HG02943 (cell line): ENCODE data around the gene PREX1.

ENCODE experiments used
- ATAC-seq: cut with Tn5 transposase; IDR thresholded peaks from one replicate; pipeline ENCODE4 v1.9.1; 2021; ENCODE audit warnings: mild to moderate bottlenecking, low read depth, moderate library complexity; ENCODE audit not compliant: unreplicated experiment

Gene PREX1

DNA sequence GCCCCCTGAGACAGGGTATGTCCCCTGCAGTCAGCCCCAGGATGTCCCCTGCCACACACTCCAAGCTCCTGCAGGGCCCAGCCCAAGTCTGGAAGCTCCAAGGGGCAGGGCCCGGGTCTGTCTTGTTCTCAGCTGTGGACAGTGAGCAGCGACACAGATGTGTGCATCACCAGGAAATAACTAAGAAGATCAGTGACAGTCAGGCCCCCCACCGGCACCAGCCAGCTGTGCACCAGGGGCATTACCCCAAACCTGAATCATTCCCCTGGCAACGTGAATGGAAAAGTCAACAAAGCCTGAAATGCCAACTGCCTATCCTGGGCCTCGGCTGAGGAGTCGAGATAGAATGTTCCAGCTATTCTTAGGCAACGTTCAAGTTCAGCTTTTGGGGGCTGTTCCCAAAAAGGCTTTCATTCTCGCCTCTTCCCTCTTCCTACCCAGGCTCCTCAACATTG lies 105.0 kb downstream of the PREX1 start:
- ATAC-seq: no peak

DNA sequence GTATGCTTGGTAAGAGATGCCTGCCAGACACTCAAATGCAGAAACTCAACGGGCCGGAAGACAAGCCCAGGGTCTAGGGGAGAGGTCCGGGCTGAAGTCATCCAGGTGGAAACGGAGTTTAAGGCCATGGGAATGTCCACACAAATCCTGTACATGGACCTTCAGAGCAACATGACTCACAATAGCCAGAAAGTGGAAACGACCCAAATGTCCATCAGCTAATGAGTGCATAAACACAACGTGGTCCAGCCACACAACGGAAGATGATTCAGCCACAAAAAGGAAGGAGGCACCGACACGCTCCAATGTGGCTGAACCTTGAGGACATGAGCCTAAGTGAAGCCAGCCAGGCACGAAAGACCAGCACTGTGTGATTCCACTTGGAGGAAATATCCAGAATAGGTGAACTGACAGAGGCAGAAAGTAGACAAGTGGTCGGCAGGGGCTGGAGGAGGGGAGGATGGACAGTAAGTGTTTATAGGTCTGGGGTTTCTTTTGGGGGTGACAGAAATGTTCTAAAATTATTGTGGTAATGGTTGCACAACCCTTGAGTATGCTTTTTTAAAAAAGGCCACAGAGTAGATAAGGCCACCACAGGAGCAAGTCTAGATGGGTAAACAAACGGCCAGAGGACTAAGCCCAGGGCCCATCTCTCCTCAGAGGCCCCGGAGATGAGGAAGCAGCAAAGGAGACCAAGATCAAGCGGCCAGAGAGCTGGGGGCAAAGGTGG lies 105.6 kb downstream of the PREX1 start:
- ATAC-seq: no peak

DNA sequence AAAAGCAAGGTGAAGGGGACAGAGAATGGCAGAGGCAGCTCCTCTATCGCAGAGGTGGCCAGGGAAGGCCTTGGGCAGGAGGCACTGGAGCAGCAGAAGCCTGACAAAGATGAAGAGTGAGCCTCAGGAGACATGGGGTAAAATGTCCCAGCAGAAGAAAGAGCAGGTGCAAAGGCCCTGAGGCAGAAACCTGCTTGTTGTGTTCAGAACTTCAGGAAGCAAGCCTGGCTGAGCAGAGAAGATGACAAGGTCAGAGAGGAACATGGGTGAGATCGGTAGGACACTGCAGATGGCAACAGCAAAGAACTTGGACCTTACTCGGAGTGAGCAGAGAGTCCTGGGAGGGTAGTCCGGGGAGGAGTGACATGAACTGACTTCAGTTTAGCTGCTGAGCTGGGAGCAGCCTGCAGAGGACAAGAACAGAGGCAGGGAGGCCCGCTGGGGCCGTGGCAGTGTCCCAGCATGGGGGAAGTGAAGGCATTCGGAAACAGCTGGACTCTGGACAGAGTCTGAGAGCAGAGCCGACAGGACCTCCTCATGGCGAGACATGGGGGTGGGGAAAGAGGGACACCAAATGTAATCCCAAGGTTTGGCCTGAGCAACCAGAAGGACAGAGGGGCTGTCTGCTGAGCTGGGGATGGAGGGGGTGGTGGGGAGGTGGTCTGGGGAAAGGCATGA lies 106.3 kb downstream of the PREX1 start:
- ATAC-seq: no peak

DNA sequence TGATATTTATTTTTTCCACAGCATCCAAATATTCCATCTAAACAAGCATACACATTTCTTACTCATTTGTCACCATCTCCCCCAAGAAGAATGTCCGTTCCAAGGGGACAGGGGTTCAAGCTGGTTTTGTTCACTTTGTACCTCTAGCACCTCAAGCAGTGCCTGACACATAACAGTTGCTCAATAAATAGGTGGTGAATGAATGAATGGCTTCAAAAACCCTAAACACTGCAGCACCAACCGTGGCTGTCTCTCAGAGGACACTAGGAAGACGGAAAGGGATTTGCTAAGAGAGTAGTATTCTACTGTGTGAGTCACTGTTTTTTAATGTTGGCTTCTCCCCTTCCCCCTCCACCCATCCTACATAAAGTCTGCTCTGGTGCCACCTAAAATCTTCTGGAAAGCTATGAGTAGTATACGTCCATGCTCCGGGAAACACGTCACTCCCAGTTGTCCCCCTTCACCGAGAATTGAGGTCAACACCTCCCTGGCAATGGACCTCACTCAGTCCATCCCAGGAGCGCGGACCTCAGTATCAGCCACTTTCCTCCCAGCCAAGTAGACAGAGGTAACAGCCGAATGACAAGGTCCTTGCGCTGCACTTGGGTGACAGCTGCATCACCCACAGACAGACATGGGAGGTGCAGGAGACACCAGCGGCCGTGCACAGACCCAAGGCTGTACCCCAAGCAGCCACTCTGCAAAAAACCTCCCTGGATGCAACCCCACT lies 107.4 kb downstream of the PREX1 start:
- no peak for ATAC-seq

DNA sequence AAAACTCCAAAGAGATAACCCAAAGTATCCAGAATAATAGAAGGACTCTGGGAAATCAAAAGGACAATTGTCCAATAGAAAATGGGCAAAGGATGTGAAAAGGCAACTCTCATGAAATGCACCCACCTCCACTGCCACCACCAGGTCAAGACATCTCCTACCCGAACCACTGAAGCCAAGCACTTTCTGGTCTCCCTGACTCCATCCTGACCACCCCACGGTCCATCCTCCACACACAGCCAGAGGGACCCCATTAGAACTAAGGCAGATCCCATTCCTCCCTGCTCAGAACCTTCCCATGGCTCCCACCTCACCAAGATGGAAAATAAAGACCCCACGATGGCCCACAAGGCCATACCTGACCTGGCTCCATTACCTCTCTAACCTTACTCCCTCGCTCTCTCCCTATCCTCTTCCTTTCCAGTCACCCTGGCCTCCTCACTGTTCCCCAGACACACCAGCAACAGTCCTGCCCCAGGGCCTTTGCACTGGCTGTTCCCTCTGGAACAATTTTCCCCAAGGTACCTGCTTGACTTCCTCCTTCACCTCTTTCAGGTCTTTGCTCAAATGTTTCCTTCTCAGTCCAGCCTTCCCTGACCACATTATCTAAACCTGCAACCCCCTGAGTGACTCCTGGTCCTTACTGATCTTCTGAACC lies 108.1 kb downstream of the PREX1 start:
- no peak for ATAC-seq

DNA sequence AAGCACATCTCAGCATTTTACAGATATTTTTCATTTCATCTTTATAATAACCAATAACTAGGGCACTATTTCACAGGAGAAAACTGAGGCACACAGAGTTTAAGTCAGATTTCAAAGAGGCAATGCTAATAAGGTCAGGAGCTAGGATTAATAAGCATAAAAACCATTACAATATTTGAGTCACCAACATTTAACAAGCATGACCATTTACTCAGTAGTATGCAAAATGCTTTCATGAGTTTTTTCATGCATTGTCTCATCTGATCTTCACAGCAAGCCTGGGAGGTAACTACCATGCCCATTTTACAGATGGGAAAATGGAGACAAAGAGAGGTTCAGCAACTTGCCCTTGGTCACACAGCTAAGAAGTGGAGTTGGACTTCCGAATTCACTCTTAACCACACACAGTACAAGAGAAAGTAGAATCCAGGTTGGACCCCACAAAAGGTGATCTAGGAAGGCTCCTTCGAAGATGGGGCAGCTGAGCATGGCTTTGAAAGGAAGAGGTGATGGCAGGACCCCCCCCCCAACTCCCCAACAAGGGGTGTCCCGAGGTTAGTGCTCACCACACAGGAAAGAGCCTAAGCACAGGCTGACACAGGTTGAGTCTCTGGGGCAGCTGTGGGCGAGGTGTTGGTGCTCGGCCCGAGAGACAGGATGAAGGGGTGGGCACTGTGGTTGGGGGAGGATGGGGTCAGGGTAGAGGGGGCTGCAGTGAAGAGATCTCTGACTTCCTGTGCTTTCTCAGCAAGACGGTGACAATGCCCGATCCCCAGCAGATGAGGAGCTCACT lies 108.8 kb downstream of the PREX1 start:
- ATAC-seq: no peak

DNA sequence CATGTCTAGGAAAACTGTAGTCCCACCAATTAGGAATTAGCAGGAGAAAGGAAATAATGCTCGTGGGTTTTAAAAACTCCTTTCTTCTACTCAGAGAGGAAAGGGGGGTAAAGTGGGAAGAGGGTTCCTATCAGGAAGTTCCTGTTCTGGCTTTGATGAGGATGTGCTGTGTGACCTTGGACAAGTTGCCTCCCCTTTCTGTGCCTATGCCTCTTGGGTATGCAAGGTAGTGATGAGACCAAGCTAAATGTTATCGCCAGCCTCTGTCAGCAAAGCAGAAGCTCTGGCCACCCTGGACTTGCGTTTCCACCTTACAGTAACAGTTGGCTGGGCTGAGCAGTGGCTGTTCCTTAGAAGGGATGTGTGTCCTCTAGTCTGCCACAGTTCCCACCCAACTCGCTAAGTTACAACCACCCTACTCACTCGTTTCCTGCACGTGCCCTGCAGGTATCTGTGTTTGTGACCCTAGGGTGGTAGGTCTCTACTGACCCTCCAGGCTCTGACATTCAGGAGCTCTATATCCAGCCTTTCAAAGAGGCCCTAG lies 110.0 kb downstream of the PREX1 start:
- ATAC-seq: no peak

DNA sequence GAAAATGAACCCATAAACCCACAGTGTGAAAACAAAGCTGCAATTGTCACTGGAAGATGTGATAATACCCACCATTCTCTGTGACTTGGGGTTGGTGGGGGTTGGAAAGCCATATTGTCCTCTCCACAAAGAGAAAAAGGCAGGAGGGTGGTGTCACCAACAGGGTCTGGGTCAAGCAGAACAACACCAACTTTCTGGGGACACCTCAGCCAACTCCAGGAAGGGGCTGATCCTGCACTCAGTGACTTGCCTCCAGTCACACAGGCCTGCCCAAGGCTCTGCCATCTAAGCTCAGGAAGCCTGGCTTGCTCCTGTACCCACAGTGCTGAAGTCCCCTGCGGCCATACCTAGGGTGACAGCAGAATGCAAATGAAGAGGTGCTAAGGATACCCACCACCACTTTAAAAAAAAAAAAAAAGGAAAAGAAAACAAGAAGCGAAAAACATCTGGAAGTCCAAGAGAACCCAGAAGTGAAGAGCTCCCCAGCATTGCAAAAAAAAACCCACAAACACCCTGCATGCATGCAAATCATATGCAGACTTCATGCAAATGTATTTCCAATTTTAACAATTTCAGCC lies 110.6 kb downstream of the PREX1 start:
- no peak for ATAC-seq

DNA sequence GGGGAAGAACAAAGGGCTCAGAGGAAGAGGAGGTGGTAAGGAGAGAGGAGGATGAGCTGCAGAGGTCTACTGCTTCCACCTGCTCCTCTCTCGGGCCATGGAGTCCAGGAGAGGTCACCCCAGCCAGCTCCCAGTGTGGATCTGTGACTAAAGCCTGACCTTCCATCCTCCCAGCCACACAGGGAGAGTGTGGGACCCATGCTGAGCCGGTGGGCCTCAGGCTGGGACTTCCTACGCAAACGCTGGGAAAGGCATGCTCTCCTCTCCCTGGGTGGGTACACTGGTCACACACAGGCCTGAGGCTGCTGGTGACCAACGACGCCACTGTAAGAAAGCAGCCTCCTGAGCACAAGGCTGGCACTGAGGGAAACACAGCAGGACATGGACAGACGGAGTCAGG lies 111.3 kb downstream of the PREX1 start:
- ATAC-seq: no peak

DNA sequence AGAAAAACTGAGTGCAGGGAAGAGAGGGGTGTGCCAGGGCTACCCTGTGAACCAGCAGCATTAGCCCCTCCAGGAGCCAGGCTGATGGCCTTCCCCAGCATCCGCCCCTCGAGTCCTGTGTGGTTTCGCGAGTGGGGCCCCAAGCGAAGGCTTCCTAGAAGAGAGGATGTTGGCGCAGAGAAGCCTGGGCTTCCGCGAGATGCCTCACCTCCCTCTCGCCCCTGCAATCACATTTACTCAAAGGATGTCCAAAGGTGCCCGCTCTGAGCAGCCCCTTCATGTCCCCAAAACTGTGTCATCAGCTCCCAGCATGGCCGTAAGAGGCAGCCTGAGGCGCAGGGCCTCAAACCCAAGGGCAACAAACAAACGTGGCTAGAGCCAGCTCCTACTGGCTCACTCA lies 111.7 kb downstream of the PREX1 start:
- ATAC-seq: no peak

DNA sequence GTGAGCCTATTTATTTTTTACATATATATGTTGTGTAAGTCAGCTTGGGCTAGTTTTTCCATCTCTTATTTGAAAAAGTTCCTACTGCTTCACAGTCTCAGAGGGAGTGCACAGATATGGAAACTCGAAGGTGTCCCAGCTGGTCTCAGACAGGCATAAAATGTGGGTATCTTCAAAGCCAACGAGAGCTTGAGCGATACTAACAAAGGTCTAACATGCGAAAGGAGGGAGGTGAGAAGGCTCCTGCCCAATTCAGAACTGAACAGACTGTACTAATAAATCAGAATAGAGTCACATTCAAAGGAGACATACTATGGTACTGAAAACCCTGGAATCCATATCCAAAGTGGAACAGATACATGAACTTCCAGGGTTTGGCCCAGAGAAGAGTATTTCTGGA lies 113.0 kb downstream of the PREX1 start:
- no peak for ATAC-seq

DNA sequence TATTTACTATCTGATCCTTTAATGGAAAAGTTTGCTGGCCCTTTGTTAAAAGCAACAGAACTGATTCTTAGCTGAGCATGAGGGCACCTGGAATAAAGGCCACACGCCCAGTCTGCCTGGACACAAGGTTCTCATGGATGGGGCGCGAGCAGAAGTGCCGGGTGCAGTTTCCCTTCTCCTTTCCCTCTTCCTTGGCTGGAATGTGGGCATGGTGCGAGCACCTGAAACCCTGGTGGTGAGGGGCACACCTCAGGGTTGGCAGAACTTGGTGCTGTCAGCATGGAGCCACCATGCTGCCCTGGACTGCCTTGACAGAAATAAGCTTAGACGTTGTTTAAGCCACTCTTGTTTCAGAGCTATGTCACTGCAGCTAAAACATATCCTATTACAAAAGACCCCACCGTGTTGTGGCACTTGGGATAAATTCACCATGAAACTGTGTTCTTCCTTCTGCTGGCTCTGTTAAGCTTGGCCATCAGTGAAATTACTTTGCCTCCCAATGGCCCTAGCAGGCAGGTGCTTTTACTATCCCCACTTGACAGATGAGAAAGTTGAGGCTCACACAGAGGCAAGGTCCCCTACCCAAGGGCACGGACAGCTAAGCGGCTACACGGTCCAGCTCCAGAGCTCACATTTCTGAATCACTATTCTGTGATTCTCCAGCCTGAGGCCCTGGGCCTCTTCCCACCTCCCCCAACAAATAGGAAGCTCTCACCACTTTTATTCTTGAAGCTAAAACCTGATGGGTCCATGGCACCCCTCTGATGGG lies 115.9 kb downstream of the PREX1 start:
- no peak for ATAC-seq

DNA sequence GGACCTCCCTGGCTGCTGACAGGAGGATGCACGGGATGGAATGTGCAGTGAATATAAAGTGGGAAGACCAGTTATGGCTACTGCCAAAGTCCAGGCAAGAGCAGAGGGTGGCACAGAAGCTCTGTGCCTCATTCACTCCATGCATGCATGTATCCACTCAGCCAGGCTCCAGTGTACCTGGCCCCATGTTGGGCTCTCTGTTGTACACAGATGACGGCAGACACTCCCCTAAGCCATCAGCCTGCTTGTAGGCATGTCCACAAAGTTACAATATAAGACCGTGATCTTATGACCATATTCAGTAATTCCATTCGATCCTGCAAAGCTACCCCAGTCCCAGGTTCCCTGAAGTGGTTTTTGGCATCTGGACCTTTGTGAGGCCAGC lies 116.8 kb downstream of the PREX1 start:
- no peak for ATAC-seq

DNA sequence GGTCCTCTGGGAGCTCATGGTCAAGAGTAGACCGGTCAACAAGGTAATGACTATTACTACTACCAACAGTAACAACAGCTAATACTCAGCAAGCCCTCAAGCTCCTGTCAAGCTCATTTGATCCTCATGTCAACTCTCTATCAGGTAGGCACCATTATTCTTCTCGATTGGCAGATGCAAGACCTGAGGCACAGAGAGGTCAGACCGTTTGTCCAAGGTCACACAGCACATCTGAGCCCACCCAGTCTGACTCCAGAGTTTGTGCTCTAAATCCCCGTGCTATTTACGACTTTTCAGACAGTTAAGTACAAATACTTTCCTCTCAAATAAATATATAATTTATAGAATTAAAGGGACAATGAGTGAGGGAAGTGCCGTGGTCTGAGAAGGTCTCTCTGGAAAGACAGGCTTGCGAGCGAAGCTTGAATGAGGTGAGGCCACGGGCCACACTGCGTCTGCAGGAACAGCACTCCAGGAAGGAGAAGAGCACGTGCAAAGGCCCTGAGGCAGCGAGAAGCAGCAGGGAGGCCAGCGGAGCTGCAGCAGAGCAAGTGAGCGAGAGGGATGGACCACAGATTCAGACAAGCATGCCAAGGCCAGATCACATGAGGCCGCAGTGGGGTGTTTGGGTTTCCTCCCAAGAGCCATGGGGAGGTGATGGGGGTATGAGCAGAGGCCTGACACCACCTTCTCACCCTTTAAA lies 117.3 kb downstream of the PREX1 start:
- no peak for ATAC-seq

DNA sequence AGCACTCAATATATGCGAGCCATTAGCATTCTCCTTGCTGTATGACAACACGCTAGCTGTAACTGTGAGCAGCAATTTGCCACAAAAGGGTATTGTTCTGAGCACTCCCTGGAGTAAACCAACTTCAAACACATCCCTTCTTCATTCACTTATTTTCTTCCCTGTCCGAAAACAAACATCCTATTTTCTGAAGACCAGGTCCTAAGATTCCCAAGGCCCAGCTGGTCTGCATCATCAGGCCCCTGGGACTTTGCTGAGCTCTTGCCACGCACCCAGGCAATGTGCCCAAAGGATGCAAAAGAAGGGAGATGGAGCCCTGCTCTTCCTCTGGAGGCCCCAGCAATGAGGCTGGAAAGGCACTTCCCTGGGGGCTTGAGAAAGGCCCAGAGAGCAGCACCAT lies 118.1 kb downstream of the PREX1 start:
- no peak for ATAC-seq

DNA sequence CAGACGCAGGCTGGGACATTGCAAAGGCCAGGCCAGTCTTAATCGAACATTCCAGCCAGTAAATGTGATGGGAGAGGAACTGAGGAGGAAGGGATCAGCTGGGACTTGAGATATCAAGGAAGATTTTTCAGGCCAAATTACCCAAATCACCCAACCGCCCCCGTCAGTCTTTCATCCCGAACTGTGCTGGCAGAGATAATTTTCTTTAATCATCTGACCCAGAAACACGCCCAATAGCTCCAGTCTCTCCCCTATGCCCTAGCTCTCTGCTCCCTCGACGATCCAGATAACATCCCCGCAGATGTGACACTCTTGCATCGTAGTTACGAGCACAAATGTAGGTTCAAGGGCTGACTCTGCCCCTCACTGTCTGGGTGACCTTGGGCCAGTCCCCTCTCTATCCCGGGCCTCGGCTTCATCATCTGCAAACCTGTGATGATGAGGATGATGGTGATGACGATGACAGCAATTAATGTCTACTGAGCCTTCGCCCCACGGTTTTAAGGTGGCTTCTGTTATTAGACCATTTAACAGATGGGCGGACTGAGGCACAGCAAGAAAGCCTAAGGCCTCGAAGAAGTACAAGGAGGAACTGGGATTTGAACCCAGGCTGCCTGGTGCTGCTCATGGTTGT lies 118.6 kb downstream of the PREX1 start:
- no peak for ATAC-seq

DNA sequence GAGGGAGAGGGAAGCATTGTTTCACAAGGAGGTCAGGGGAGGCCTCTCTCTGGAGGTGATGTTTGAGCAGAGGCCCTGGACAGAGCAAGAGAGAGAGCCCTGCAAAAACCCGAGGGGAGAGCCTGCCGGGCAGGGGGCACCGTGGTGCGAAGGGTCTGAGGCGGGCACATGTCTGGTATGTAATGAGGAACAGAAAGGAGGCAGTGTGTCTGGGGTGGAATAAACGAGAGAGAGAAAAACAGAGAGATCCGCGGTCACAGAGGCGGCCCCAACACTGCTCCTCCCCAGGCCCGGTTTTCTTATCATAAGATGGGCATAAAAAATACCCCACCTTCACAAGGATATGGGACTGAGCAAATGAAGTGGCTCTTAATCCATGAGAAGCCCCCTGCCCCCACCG lies 119.2 kb downstream of the PREX1 start:
- ATAC-seq: no peak

DNA sequence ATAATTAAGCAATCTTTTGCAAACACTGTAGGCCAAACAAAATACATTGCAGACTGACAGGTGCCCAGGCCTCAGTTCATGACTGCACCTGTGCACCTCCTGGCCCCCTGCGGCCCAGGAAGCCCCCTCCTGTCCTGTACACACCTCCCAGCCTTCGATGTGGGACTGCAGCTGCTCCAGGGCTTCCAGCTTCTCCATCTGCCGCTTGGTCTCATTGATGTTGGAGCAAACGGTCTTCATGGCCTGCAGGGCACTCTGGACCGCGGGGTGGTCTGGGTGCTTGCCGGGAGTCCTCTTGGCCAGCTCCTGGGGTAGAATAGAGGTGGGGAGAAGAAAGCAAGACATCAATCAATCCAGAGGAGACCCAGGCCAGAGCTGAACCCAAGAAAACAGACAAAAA lies 119.7 kb downstream of the PREX1 start:
- no peak for ATAC-seq
